C4-2B (cell line): Measurements from ENCODE around the gene AKT1S1.

Experiments used
- ZFX ChIP-seq: fragments of 450-650 bp; IDR thresholded peaks from 2 replicates; pipeline ENCODE4 v1.6.1; 2017
- TF ChIP-seq, protein P1 (sequence below): fragments of 450-650 bp; conservative IDR thresholded peaks from 2 replicates; pipeline ENCODE4 v1.5.1; 2017; ENCODE audit warnings: mild to moderate bottlenecking

DNA sequence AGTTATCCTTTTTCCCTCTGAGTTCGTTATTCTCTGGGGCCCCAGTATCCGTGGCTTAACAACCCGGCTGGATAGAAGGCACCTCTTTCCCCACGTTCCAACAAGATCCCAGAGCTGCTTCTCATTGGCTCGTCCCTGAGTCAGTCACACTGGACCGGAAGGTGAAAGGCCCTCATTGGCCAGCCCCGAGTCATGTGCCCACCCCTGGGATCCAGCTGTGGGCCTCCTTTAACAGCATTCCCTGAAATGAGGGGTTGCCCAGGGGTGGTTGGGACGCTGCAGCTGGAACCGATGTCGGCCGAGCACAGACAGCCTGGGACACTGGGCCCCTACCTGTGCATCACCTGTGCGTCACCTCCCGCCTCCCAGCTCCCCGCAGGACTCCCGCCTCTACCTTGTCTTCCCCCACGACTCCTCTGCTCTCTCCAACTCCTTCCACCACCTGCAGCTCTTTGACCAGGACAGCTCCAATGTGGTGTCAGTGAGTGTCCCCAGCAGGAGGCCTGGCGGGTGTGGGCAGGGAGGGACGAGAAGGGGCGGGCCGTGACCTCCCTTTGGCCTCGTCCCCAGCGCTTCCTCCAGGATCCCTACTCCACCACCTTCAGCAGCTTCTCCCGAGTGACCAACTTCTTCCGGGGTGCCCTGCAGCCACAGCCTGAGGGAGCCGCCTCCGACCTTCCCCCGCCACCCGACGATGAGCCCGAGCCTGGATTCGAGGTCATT is 4.7 kb upstream of the AKT1S1 start:
- TF ChIP-seq, protein P1, sequence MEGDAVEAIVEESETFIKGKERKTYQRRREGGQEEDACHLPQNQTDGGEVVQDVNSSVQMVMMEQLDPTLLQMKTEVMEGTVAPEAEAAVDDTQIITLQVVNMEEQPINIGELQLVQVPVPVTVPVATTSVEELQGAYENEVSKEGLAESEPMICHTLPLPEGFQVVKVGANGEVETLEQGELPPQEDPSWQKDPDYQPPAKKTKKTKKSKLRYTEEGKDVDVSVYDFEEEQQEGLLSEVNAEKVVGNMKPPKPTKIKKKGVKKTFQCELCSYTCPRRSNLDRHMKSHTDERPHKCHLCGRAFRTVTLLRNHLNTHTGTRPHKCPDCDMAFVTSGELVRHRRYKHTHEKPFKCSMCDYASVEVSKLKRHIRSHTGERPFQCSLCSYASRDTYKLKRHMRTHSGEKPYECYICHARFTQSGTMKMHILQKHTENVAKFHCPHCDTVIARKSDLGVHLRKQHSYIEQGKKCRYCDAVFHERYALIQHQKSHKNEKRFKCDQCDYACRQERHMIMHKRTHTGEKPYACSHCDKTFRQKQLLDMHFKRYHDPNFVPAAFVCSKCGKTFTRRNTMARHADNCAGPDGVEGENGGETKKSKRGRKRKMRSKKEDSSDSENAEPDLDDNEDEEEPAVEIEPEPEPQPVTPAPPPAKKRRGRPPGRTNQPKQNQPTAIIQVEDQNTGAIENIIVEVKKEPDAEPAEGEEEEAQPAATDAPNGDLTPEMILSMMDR, result no peak
- TF ChIP-seq ZFX, result no peak
